OCI-LY7 (cell line): Measurements from ENCODE around the gene SNRNP35. TPM values are rescaled to one million over a fixed set of nuclear protein-coding genes. Genes with fewer than 3 reads are reported as not detected.
"Not testable (repeated sequence)": the region's sequence is repeated elsewhere in the genome, so short reads cannot be mapped to it uniquely, and the experiment has no call there.

Experiments
- BruUV-seq: library from RNA; stranded (reverse); fragments of 400-500 nt; replicated peaks from 2 replicates; lab custom pipeline; 2021; lab: Mats Ljungman, UMichigan
- CTCF ChIA-PET: fragments of 300-600 bp; sonication (Branson Sonifier 250); formaldehyde crosslinking; loops from one replicate; lab custom pipeline; 2022; ENCODE audit warnings: antibody characterized with exemption; ENCODE audit not compliant: unreplicated experiment; lab: Charles Lee
- POLR2A ChIA-PET: fragments of 300-600 bp; sonication (Branson Sonifier 250); formaldehyde crosslinking; loops from one replicate; lab custom pipeline; 2022; ENCODE audit warnings: antibody characterized with exemption; lab: Charles Lee
- DNase-seq: peaks from one replicate; pipeline ENCODE4 v3.0.0-alpha.2; 2015; ENCODE audit warnings: low spot score
- H2AFZ ChIP-seq: fragments of 200-600 bp; sonication (generic), shearing (Covaris generic); 2 replicates; pipeline ENCODE4 v1.6.1; 2014; ENCODE audit warnings: mild to moderate bottlenecking, antibody characterized with exemption, low read length, moderate library complexity
- H3K27ac ChIP-seq: fragments of 200-600 bp; sonication (generic); 2 replicates; pipeline ENCODE4 v1.5.1; 2014; ENCODE audit warnings: mixed run types, low read depth, mild to moderate bottlenecking, moderate library complexity, low read length, inconsistent platforms; ENCODE audit not compliant: poor library complexity, severe bottlenecking
- H3K36me3 ChIP-seq: fragments of 200-600 bp; sonication (generic); 2 replicates; pipeline ENCODE4 v1.6.1; 2014; ENCODE audit warnings: mild to moderate bottlenecking, antibody characterized with exemption, low read length, moderate library complexity, mixed read lengths; ENCODE audit not compliant: insufficient read depth
- H3K4me1 ChIP-seq: fragments of 200-600 bp; sonication (generic); 2 replicates; pipeline ENCODE4 v1.5.1; 2014; ENCODE audit warnings: mild to moderate bottlenecking, low read length; ENCODE audit not compliant: insufficient read depth, poor library complexity, severe bottlenecking
- H3K4me2 ChIP-seq: fragments of 200-600 bp; sonication (generic); 2 replicates; pipeline ENCODE4 v1.6.1; 2014; ENCODE audit warnings: mild to moderate bottlenecking, low read length
- H3K4me3 ChIP-seq: fragments of 200-600 bp; sonication (generic); 2 replicates; pipeline ENCODE4 v1.5.1; 2014; ENCODE audit warnings: mild to moderate bottlenecking, low read depth, low read length; ENCODE audit not compliant: poor library complexity, severe bottlenecking
- H3K79me2 ChIP-seq: fragments of 200-600 bp; sonication (generic); 2 replicates; pipeline ENCODE4 v1.6.1; 2016; ENCODE audit warnings: low read depth, mild to moderate bottlenecking, low read length, moderate library complexity, mixed read lengths; ENCODE audit not compliant: insufficient read depth
- H3K9me2 ChIP-seq: fragments of 200-600 bp; sonication (generic); 2 replicates; pipeline ENCODE4 v1.6.1; 2016; ENCODE audit warnings: mild to moderate bottlenecking, low read length, mixed read lengths; ENCODE audit not compliant: insufficient read depth
- H3K9me3 ChIP-seq: fragments of 200-600 bp; sonication (generic); 2 replicates; pipeline ENCODE4 v1.6.1; 2014; ENCODE audit warnings: mild to moderate bottlenecking, mixed run types, low read length, mixed read lengths
- H4K20me1 ChIP-seq: fragments of 200-600 bp; sonication (generic); 2 replicates; pipeline ENCODE4 v1.6.1; 2014; ENCODE audit warnings: mild to moderate bottlenecking, antibody characterized with exemption, low read length, moderate library complexity, mixed read lengths; ENCODE audit not compliant: insufficient read depth
- EZH2phosphoT487 ChIP-seq: fragments of 200-600 bp; sonication (generic); IDR thresholded peaks from 2 replicates; pipeline ENCODE4 v1.6.1; 2018; ENCODE audit warnings: low read depth, borderline replicate concordance, mild to moderate bottlenecking, mixed run types, antibody characterized with exemption, low read length, moderate library complexity, mixed read lengths
- intact Hi-C: fragments of 100-400 bp; cut with micrococcal nuclease; formaldehyde crosslinking; loops from one replicate; pipeline ENCODE4 v1.10.0; 2022; ENCODE audit not compliant: unreplicated experiment
- total RNA-seq, 2 experiments: library from RNA; depleted of rRNA in 1 of 2; stranded (reverse); fragments of >200 nt in 1 of 2; shearing (Covaris generic) in 1 of 2; gene quantifications; 2 replicates each; pipeline ENCODE4 v1.2.3, GENCODE V29; 2014 to 2022
- TF ChIP-seq, protein P1 (sequence below): fragments of 200-600 bp; sonication (generic); conservative IDR thresholded peaks from 2 replicates; pipeline ENCODE4 v1.5.1; 2014; ENCODE audit warnings: mild to moderate bottlenecking, antibody characterized with exemption, low read length, moderate library complexity, mixed read lengths

Gene SNRNP35
- total RNA-seq, 2 experiments from 2014 or later, result 29.3 to 31.3 TPM

- Histone ChIP-seq H3K9me2 (no peaks in the 10 kb centered on the region), H3K9me3 (no peaks in the 10 kb centered on the region), H3K36me3 (no peaks in the 10 kb centered on the region), H3K4me1 (no peaks in the 10 kb centered on the region), H3K79me2 (no peaks in the 10 kb centered on the region), H3K4me2 (no peak overlapping the region), H4K20me1 (no peaks in the 10 kb centered on the region), H3K27ac (no peak overlapping the region), H2AFZ (no peak overlapping the region), H3K4me3 (no peak overlapping the region)
- BruUV-seq, result no TSS peak
- POLR2A ChIA-PET, result no interaction called here
- TF ChIP-seq, protein P1, sequence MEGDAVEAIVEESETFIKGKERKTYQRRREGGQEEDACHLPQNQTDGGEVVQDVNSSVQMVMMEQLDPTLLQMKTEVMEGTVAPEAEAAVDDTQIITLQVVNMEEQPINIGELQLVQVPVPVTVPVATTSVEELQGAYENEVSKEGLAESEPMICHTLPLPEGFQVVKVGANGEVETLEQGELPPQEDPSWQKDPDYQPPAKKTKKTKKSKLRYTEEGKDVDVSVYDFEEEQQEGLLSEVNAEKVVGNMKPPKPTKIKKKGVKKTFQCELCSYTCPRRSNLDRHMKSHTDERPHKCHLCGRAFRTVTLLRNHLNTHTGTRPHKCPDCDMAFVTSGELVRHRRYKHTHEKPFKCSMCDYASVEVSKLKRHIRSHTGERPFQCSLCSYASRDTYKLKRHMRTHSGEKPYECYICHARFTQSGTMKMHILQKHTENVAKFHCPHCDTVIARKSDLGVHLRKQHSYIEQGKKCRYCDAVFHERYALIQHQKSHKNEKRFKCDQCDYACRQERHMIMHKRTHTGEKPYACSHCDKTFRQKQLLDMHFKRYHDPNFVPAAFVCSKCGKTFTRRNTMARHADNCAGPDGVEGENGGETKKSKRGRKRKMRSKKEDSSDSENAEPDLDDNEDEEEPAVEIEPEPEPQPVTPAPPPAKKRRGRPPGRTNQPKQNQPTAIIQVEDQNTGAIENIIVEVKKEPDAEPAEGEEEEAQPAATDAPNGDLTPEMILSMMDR, result no peak
- no peak for TF ChIP-seq EZH2phosphoT487
- intact Hi-C loops, result no loop called here
- CTCF ChIA-PET, result no interaction called here
- DNase-seq, result no peak
Measured at GRCh38 chr12:123491481-123491880, 33.5 kb downstream of the SNRNP35 start.

- BruUV-seq, H3K4me2 ChIP-seq, DNase-seq, H3K9me3 ChIP-seq, H3K9me2 ChIP-seq, CTCF ChIA-PET, intact Hi-C loops, H3K36me3 ChIP-seq, H3K4me3 ChIP-seq, H4K20me1 ChIP-seq, H3K79me2 ChIP-seq, H3K27ac ChIP-seq, H3K4me1 ChIP-seq, POLR2A ChIA-PET, H2AFZ ChIP-seq: not testable (repeated sequence)
Measured at GRCh38 chr12:123492339-123493039, 34.5 kb downstream of the SNRNP35 start.

DNA sequence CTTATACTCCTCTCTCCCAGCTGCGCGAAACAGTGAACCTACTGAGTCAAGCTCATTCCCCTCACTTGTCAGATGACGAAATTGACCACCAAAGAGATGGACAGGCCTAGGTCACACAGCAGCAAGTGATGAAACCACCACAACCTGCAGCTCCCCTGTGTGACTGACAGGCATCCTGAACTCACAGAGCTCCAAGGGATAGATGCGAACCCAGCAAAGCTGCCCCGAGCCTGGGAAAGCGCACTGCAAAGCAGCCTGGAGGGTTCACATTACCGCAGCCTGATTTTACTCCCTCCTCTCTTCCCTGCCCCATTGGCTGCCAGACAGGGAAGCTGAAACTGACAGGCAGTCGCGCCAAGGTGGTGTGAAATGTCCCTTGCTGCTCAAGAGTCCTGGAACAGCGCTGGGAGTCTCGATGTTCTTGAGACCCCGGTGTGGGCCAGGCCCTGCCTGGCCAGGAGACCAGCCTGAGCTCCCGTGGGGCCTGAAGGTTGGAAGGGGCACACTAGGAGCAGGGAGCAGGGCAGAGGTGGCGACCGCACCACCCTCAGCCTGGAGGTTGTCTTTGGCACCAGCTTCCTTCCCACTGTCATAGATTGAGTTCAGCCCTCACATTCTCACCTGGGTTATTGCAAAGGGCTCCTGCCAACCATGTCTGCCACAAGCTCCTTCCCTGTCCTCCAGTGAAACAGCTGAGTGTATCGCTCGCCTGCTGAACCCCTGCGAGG, 36.3 kb downstream of the SNRNP35 start:
- Histone ChIP-seq H3K36me3 (no peaks in the 10 kb centered on the region), H3K4me3 (no peak overlapping the region), H2AFZ (no peak overlapping the region), H3K9me2 (no peaks in the 10 kb centered on the region), H3K4me2 (no peak overlapping the region), H3K4me1 (no peaks in the 10 kb centered on the region), H3K79me2 (no peaks in the 10 kb centered on the region), H4K20me1 (no peaks in the 10 kb centered on the region), H3K27ac (no peak overlapping the region), H3K9me3 (no peaks in the 10 kb centered on the region)
- no peak for DNase-seq
- TF ChIP-seq, protein P1, result no peak
- TF ChIP-seq EZH2phosphoT487, result no peak
- ChIA-PET POLR2A (no interaction called here), CTCF (interaction anchor here (1.0 kb wide), 1 partner anchor 12 kb away, joined by 4 read pairs; no protein-coding TSS in a partner anchor)
- no TSS peak for BruUV-seq
- intact Hi-C loops, result no loop called here
